Adrenal gland (tissue), 12 donors: ENCODE data around the gene NSD1. TPM values are rescaled to one million over a fixed set of nuclear protein-coding genes. Genes with fewer than 3 reads are reported as not detected.

Source experiments
- DNase-seq, 7 donors: peaks; one replicate each; pipeline ENCODE4 v3.0.0-alpha.2; 2019 to 2020
- H3K27ac ChIP-seq, 5 donors: fragments of 200-600 bp; sonication (generic) in 4 of 5; 1 replicate in 3 of 5; 2 replicates in 2 of 5; pipeline versions ENCODE4 v1.5.1 to v1.8.0; 2016 to 2020; ENCODE audit warnings: mild to moderate bottlenecking in 1 of 5
- H3K27me3 ChIP-seq: fragments of 200-600 bp; 2 replicates; pipeline ENCODE4 v1.8.0; 2021
- H3K36me3 ChIP-seq, 2 donors: fragments of 200-600 bp; replicated peaks in 1 of 2; 1 replicate in 1 of 2; 2 replicates in 1 of 2; pipeline versions ENCODE4 v1.5.1 to v1.8.0; 2018 to 2022
- H3K4me1 ChIP-seq, 2 donors: fragments of 200-600 bp; replicated peaks in 1 of 2; 1 replicate in 1 of 2; 2 replicates in 1 of 2; pipeline versions ENCODE4 v1.5.1 to v1.8.0; 2018 to 2021
- H3K4me3 ChIP-seq, 4 donors: fragments of 200-600 bp; sonication (generic) in 3 of 4; one replicate each; pipeline ENCODE4 v1.5.1; 2016 to 2018
- H3K9me3 ChIP-seq, 3 donors: fragments of 200-600 bp; sonication (generic) in 1 of 3; replicated peaks in 1 of 3; 1 replicate in 2 of 3; 2 replicates in 1 of 3; pipeline versions ENCODE4 v1.5.1 to v1.8.0; 2016 to 2021
- CTCF ChIP-seq, 6 experiments: fragments of 450-650 bp in 4 of 6; fragments of 200-600 bp in 2 of 6; sonication (generic) in 1 of 6; IDR thresholded peaks; 1 replicate in 5 of 6; 2 replicates in 1 of 6; pipeline versions ENCODE4 v1.5.1 to v1.8.0; 2016 to 2021; ENCODE audit warnings: antibody characterized with exemption in 6 of 6, mild to moderate bottlenecking in 2 of 6, moderate library complexity in 1 of 6
- POLR2A ChIP-seq, 2 donors: fragments of 450-650 bp; IDR thresholded peaks; one replicate each; pipeline ENCODE4 v1.6.1; 2017; ENCODE audit warnings: antibody characterized with exemption in 2 of 2, mild to moderate bottlenecking in 2 of 2, moderate library complexity in 1 of 2
- WGBS, 4 donors: extraction: QIAGEN DNeasy Blood & Tissue Kit in 2 of 4; methylation state at CpG; one replicate each; pipeline versions ENCODE4 v1.1.5 to v1.1.7; 2013 to 2017; 5-methylcytosine and 5-hydroxymethylcytosine counted together
- intact Hi-C, 2 donors: fragments of 100-400 bp; cut with DNase I; formaldehyde crosslinking; loops; one replicate each; pipeline versions ENCODE4 v1.14.1 to v1.15.0; 2022 to 2023
- polyA plus RNA-seq, 3 donors: library from polyadenylated mRNA; stranded (reverse); fragments of 200-250 nt in 2 of 3; fragments of 350-450 nt in 1 of 3; fragmentation: Illumina TruSeq in 1 of 3; extraction: RNeasy Lipid Tissue Mini Kit (QIAGEN cat#74804) in 1 of 3; gene quantifications; one replicate each; pipeline ENCODE4 v1.2.3, GENCODE V29; 2013 to 2014
- total RNA-seq, 9 donors: library from RNA; depleted of rRNA in 4 of 9; stranded (reverse); fragments of >200 nt in 4 of 9; fragments of 120-200 nt in 1 of 9; fragmentation: NEBNext Ultra II Directional in 1 of 9; extraction: Animal tissue kit (Norgen Biotek cat#: 25700) in 1 of 9; gene quantifications; one replicate each; pipeline versions ENCODE4 v1.1.0 to v1.2.4, GENCODE V29; 2013 to 2023
- donor health status: healthy with polysubstance abuse.
- donor health status: Bipolar disorder and iron deficiency.
- donor health status: DM: yes; HTN: yes; CAD: no.
- donor health status: DM: no; HTN: no; CAD: no.
- donor health status: DM: no; HTN: no; CAD: no.
- donor health status: DM: yes; HTN: yes; CAD: no.

Gene NSD1
- total and polyA plus RNA-seq, 12 donors, result 6.4 to 73.9 (median 44.3) TPM

- DNase-seq, result no peak
- Histone ChIP-seq H3K9me3 (no peaks in the 10 kb centered on the region), H3K4me1 (peaks cover 0 to 11% of the 10 kb centered on the region in 2 donors), H3K27me3 (no peaks in the 10 kb centered on the region), H3K4me3 (no peak overlapping the region), H3K27ac (no peak overlapping the region), H3K36me3 (peaks cover 0 to 69% of the 10 kb centered on the region in 2 donors)
- intact Hi-C loops, result no loop called here
- TF ChIP-seq POLR2A (IDR thresholded peaks at IDR 0.05) (no peak), CTCF (IDR thresholded peaks at IDR 0.05) (no peak)
Measured at GRCh38 chr5:177241768-177242167, 108.2 kb downstream of the NSD1 start.

- Histone ChIP-seq H3K36me3 (peaks cover 0 to 71% of the 10 kb centered on the region in 2 donors), H3K4me1 (peaks cover 0 to 11% of the 10 kb centered on the region in 2 donors), H3K9me3 (no peaks in the 10 kb centered on the region), H3K27ac (no peak overlapping the region), H3K27me3 (no peaks in the 10 kb centered on the region), H3K4me3 (no peak overlapping the region)
- intact Hi-C loops, result no loop called here
- WGBS, 4 donors, result 87 to 92% (median 92%) methylated on average over 5 of the region's 5 CpGs
- TF ChIP-seq POLR2A (IDR thresholded peaks at IDR 0.05) (no peak), CTCF (IDR thresholded peaks at IDR 0.05) (no peak)
- no peak for DNase-seq
Measured at GRCh38 chr5:177242304-177242703, 108.7 kb downstream of the NSD1 start.

DNA sequence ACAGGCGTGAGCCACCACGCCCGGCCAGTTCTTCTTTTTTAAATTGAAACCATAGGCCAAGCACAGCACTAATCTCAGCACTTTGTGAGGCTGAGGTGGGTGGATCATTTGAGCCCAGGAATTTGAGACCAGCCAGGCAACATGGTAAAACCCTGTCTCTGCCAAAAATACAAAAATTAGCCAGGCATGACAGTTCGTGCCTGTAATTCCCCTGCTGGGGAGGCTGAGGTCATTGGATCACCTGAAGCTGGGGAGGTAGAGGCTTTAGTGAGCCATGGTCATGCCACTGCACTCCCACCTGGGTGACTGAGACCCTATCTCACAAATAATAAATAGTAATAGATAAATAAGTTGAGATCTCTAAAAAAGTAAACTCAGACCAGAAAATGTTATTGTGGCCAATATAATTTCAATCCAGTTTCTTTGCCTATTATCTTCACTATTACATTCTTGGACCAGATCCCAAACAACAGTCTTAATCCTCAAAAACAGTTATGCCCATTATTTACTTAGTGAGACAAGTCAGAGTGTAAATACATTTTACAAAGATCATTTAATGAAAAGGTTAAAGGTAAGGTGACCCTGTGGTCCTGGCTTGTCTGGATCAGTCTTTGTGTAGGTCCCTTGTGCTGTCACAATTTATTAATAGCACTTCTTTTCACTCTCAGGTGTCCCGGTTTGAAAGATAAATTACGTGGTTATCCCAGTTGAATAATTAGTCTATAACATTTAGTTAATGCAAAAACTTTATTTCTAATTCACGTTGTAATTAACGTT lies 116.4 kb downstream of the NSD1 start:
- intact Hi-C loops, result no loop called here
- H3K36me3 ChIP-seq, result peaks cover 0 to 88% of the 10 kb centered on the region in 2 donors
- H3K27ac ChIP-seq, result no peak overlapping the region
- TF ChIP-seq POLR2A (IDR thresholded peaks at IDR 0.05) (no peak), CTCF (IDR thresholded peaks at IDR 0.05) (no peak)
- 85 to 88% (median 86%) methylated on average over 6 to 8 of the region's 8 CpGs for WGBS, 4 donors
- H3K4me1 ChIP-seq, result no peaks in the 10 kb centered on the region
- H3K27me3 ChIP-seq, result no peaks in the 10 kb centered on the region
- H3K4me3 ChIP-seq, result no peak overlapping the region
- no peak for DNase-seq
- no peaks in the 10 kb centered on the region for H3K9me3 ChIP-seq

GRCh38 chr5:177253252-177253651 lies 119.7 kb downstream of the NSD1 start:
- 77 to 96% (median 92%) methylated on average over 1 of the region's 1 CpG for WGBS, 4 donors
- DNase-seq, result no peak
- H3K27me3 ChIP-seq, result no peaks in the 10 kb centered on the region
- no peak overlapping the region for H3K4me3 ChIP-seq
- H3K9me3 ChIP-seq, result no peaks in the 10 kb centered on the region
- H3K36me3 ChIP-seq, result peaks cover 0 to 88% of the 10 kb centered on the region in 2 donors
- no peak overlapping the region for H3K27ac ChIP-seq
- TF ChIP-seq CTCF (IDR thresholded peaks at IDR 0.05), result no peak
- no peak for TF ChIP-seq POLR2A (IDR thresholded peaks at IDR 0.05)
- no peaks in the 10 kb centered on the region for H3K4me1 ChIP-seq
- intact Hi-C loops, result no loop called here
